Thyroid gland (tissue), 4 donors: ENCODE results near the gene CNTN1.

Experiments
- CTCF ChIP-seq, 6 experiments: fragments of 200-600 bp in 3 of 6; fragments of 450-650 bp in 3 of 6; sonication (generic) in 3 of 6; IDR thresholded peaks; one replicate each; pipeline ENCODE4 v1.5.1; 2016 to 2019; ENCODE audit warnings: antibody characterized with exemption in 6 of 6, mild to moderate bottlenecking in 2 of 6, inconsistent platforms in 1 of 6, moderate library complexity in 1 of 6
- POLR2A ChIP-seq, 2 donors: fragments of 450-650 bp; IDR thresholded peaks; one replicate each; pipeline ENCODE4 v1.6.1; 2017; ENCODE audit warnings: antibody characterized with exemption in 2 of 2, mild to moderate bottlenecking in 2 of 2, moderate library complexity in 1 of 2

- no peak for TF ChIP-seq POLR2A (IDR thresholded peaks at IDR 0.05)
- no peak for TF ChIP-seq CTCF (IDR thresholded peaks at IDR 0.05)
Observed at GRCh38 chr12:40727774-40728483, 35.7 kb downstream of the CNTN1 start.
